RWPE2 (cell line): ENCODE results near the gene TBC1D32.

Source experiments
- ATAC-seq: fragments of 200-7000 bp; cut with Tn5 transposase; 3 replicates; pipeline ENCODE4 v1.9.1; 2021; ENCODE audit warnings: low read depth
- DNase-seq: peaks from one replicate; pipeline ENCODE4 v3.0.0-alpha.2; 2020; ENCODE audit warnings: low spot score
- H3K27ac ChIP-seq: fragments of 450-650 bp; 2 replicates; pipeline ENCODE4 v1.5.1; 2017; ENCODE audit warnings: mild to moderate bottlenecking; ENCODE audit not compliant: poor library complexity, severe bottlenecking
- H3K27me3 ChIP-seq: fragments of 250-450 bp; sonication (Bioruptor Pico); 2 replicates; pipeline ENCODE4 v1.5.1; 2021; ENCODE audit warnings: mild to moderate bottlenecking, moderate library complexity; ENCODE audit not compliant: insufficient read depth, poor library complexity, severe bottlenecking
- H3K36me3 ChIP-seq: fragments of 250-450 bp; sonication (Bioruptor Pico); 2 replicates; pipeline ENCODE4 v1.5.1; 2020; ENCODE audit warnings: low read depth, mild to moderate bottlenecking, moderate library complexity
- H3K4me1 ChIP-seq: fragments of 250-450 bp; sonication (Bioruptor Pico); 2 replicates; pipeline ENCODE4 v1.5.1; 2021; ENCODE audit warnings: mild to moderate bottlenecking, moderate library complexity; ENCODE audit not compliant: insufficient read depth, poor library complexity, severe bottlenecking
- H3K4me3 ChIP-seq: fragments of 250-450 bp; sonication (Bioruptor Pico); 2 replicates; pipeline ENCODE4 v1.5.1; 2021; ENCODE audit warnings: mild to moderate bottlenecking, moderate library complexity; ENCODE audit not compliant: severe bottlenecking
- H3K9me3 ChIP-seq: fragments of 250-450 bp; sonication (Bioruptor Pico); 2 replicates; pipeline ENCODE4 v1.5.1; 2021; ENCODE audit warnings: mild to moderate bottlenecking, moderate library complexity; ENCODE audit not compliant: severe bottlenecking
- CTCF ChIP-seq: fragments of 450-650 bp; IDR thresholded peaks from one replicate; pipeline ENCODE4 v1.5.1; 2017; ENCODE audit warnings: mild to moderate bottlenecking, moderate library complexity; ENCODE audit not compliant: poor library complexity, severe bottlenecking

TBC1D32 gene

GRCh38 chr6:121171879-121172278 lies 162.4 kb downstream of the TBC1D32 start:
- no peak overlapping the region for H3K4me3 ChIP-seq
- H3K4me1 ChIP-seq, result no peaks in the 10 kb centered on the region
- DNase-seq (no peak), ATAC-seq (no peak)
- no peak overlapping the region for H3K27ac ChIP-seq
- no peaks in the 10 kb centered on the region for H3K9me3 ChIP-seq
- no peaks in the 10 kb centered on the region for H3K27me3 ChIP-seq
- TF ChIP-seq CTCF, result no peak
- H3K36me3 ChIP-seq, result no peaks in the 10 kb centered on the region

GRCh38 chr6:121161886-121162285 lies 172.4 kb downstream of the TBC1D32 start:
- Histone ChIP-seq H3K4me3 (no peak overlapping the region), H3K27ac (no peak overlapping the region), H3K36me3 (0 out of 2 replicates have a peak, but pooled peaks cover 4% of the 10 kb centered on the region), H3K9me3 (no peaks in the 10 kb centered on the region), H3K4me1 (no peaks in the 10 kb centered on the region), H3K27me3 (no peaks in the 10 kb centered on the region)
- no peak for TF ChIP-seq CTCF
- ATAC-seq (no peak), DNase-seq (no peak)

- DNase-seq (no peak), ATAC-seq (no peak)
- no peak for TF ChIP-seq CTCF
- H3K4me3 ChIP-seq, result no peak overlapping the region
- H3K9me3 ChIP-seq, result no peaks in the 10 kb centered on the region
- no peak overlapping the region for H3K27ac ChIP-seq
- 0 out of 2 replicates have a peak, but pooled peaks cover 4% of the 10 kb centered on the region for H3K36me3 ChIP-seq
- no peaks in the 10 kb centered on the region for H3K4me1 ChIP-seq
- no peaks in the 10 kb centered on the region for H3K27me3 ChIP-seq
Measured at GRCh38 chr6:121160276-121160675, 174.0 kb downstream of the TBC1D32 start.

GRCh38 chr6:121158891-121159290 lies 175.4 kb downstream of the TBC1D32 start:
- Histone ChIP-seq H3K27me3 (no peaks in the 10 kb centered on the region), H3K27ac (no peak overlapping the region), H3K4me1 (no peaks in the 10 kb centered on the region), H3K36me3 (0 out of 2 replicates have a peak, but pooled peaks cover 4% of the 10 kb centered on the region), H3K9me3 (no peaks in the 10 kb centered on the region), H3K4me3 (no peak overlapping the region)
- ATAC-seq, result no peak
- TF ChIP-seq CTCF, result no peak
- DNase-seq, result no peak

- no peak for DNase-seq
- no peaks in the 10 kb centered on the region for H3K4me1 ChIP-seq
Measured at GRCh38 chr6:121158438-121158837, 175.8 kb downstream of the TBC1D32 start.

More at GRCh38 chr6:121158438-121158837, 175.8 kb downstream of the TBC1D32 start:
- Histone ChIP-seq H3K36me3 (0 out of 2 replicates have a peak, but pooled peaks cover 4% of the 10 kb centered on the region), H3K27me3 (no peaks in the 10 kb centered on the region), H3K9me3 (no peaks in the 10 kb centered on the region), H3K27ac (no peak overlapping the region), H3K4me3 (no peak overlapping the region)
- no peak for ATAC-seq
- TF ChIP-seq CTCF, result no peak
